Hepatocyte (in vitro differentiated cells): ENCODE results near the gene CLCF1. TPM values are rescaled to one million over a fixed set of nuclear protein-coding genes. Genes with fewer than 3 reads are reported as not detected.

Experiments used
- DNase-seq: peaks from one replicate; pipeline ENCODE4 v3.0.0-alpha.2; 2016; ENCODE audit warnings: low spot score
- H2AFZ ChIP-seq: fragments of 200-600 bp; sonication (generic); 2 replicates; pipeline ENCODE4 v1.6.0; 2016; ENCODE audit warnings: antibody characterized with exemption, mild to moderate bottlenecking
- H3K27ac ChIP-seq: fragments of 200-600 bp; sonication (generic); 2 replicates; pipeline ENCODE4 v1.5.1; 2016; ENCODE audit warnings: mild to moderate bottlenecking
- H3K27me3 ChIP-seq: fragments of 200-600 bp; sonication (generic); 2 replicates; pipeline ENCODE4 v1.6.1; 2016
- H3K36me3 ChIP-seq: fragments of 200-600 bp; sonication (generic); replicated peaks from 2 replicates; pipeline ENCODE4 v1.5.1; 2016; ENCODE audit warnings: low read depth; ENCODE audit not compliant: insufficient read depth
- H3K4me1 ChIP-seq: fragments of 200-600 bp; sonication (generic); 2 replicates; pipeline ENCODE4 v1.5.1; 2016; ENCODE audit warnings: mild to moderate bottlenecking, moderate library complexity; ENCODE audit not compliant: insufficient read depth
- H3K4me2 ChIP-seq: fragments of 200-600 bp; sonication (generic); 2 replicates; pipeline ENCODE4 v1.6.0; 2016
- H3K4me3 ChIP-seq: fragments of 200-600 bp; sonication (generic); 2 replicates; pipeline ENCODE4 v1.5.1; 2016; ENCODE audit warnings: mild to moderate bottlenecking
- H3K79me2 ChIP-seq: fragments of 200-600 bp; sonication (generic); 2 replicates; pipeline ENCODE4 v1.6.0; 2017; ENCODE audit warnings: mild to moderate bottlenecking
- H3K9me2 ChIP-seq: fragments of 200-600 bp; sonication (generic); replicated peaks from 2 replicates; pipeline ENCODE4 v1.6.0; 2017; ENCODE audit warnings: mild to moderate bottlenecking; ENCODE audit not compliant: insufficient read depth
- H3K9me3 ChIP-seq: fragments of 200-600 bp; sonication (generic); 2 replicates; pipeline ENCODE4 v1.5.1; 2016; ENCODE audit warnings: low read depth, mild to moderate bottlenecking
- H4K20me1 ChIP-seq: fragments of 200-600 bp; sonication (generic); 2 replicates; pipeline ENCODE4 v1.6.0; 2016; ENCODE audit warnings: mild to moderate bottlenecking; ENCODE audit not compliant: insufficient read depth, poor library complexity, severe bottlenecking
- CTCF ChIP-seq: fragments of 200-600 bp; sonication (generic); IDR thresholded peaks from 2 replicates; pipeline ENCODE4 v1.5.1; 2016; ENCODE audit warnings: antibody characterized with exemption, mild to moderate bottlenecking; ENCODE audit not compliant: poor library complexity
- EZH2 ChIP-seq: fragments of 200-600 bp; sonication (generic); IDR thresholded peaks from 2 replicates; pipeline ENCODE4 v1.6.1; 2016; ENCODE audit warnings: antibody characterized with exemption, mild to moderate bottlenecking, borderline replicate concordance
- EZH2phosphoT487 ChIP-seq: fragments of 200-600 bp; sonication (generic); IDR thresholded peaks from one replicate; pipeline ENCODE4 v1.6.1; 2018; ENCODE audit warnings: antibody characterized with exemption, mild to moderate bottlenecking, low read depth, moderate library complexity; ENCODE audit not compliant: unreplicated experiment, severe bottlenecking
- WGBS: methylation state at CpG from one replicate; pipeline ENCODE4 v1.1.6; 2016; ENCODE audit warnings: low lambda C conversion rate; ENCODE audit errors: missing lambda C conversion rate; 5-methylcytosine and 5-hydroxymethylcytosine counted together
- polyA plus RNA-seq: library from polyadenylated mRNA; unstranded; fragments of >200 nt; fragmentation: Nextera tagmentation; extraction: Ambion mirVana; gene quantifications from 2 replicates; pipeline ENCODE4 v1.2.1, GENCODE V29; 2016
- total RNA-seq: library from RNA; depleted of rRNA; stranded (reverse); fragments of >200 nt; gene quantifications from 2 replicates; pipeline ENCODE4 v1.2.3, GENCODE V29; 2014

Gene CLCF1
- total and polyA plus RNA-seq, 2 experiments from 2014 or later: 9.4 to 13.2 TPM

GRCh38 chr11:67390947-67391303, 17.5 kb upstream of the CLCF1 start:
- H3K4me2 ChIP-seq: peak overlapping the region; percentile 95
- H3K9me2 ChIP-seq: no peaks in the 10 kb centered on the region
- no peak for DNase-seq
- peaks cover 6% of the 10 kb centered on the region for H3K4me1 ChIP-seq
- peak overlapping the region; percentile 73 for H3K4me3 ChIP-seq
- no peaks in the 10 kb centered on the region for H3K36me3 ChIP-seq
- no peak for TF ChIP-seq CTCF
- no peak for TF ChIP-seq EZH2phosphoT487
- no peak for TF ChIP-seq EZH2
- 12% methylated on average over 15 of the region's 15 CpGs for WGBS
- H4K20me1 ChIP-seq: no peaks in the 10 kb centered on the region
- peak overlapping the region; percentile 96 for H3K27ac ChIP-seq
- no peaks in the 10 kb centered on the region for H3K27me3 ChIP-seq
- peaks cover 21% of the 10 kb centered on the region for H3K79me2 ChIP-seq
- H2AFZ ChIP-seq: peak overlapping the region; percentile 66
- H3K9me3 ChIP-seq: no peaks in the 10 kb centered on the region

GRCh38 chr11:67389477-67389876, 16.1 kb upstream of the CLCF1 start:
- Histone ChIP-seq H4K20me1 (no peaks in the 10 kb centered on the region), H3K4me2 (no peak overlapping the region), H3K79me2 (peaks cover 21% of the 10 kb centered on the region), H3K9me2 (no peaks in the 10 kb centered on the region), H2AFZ (no peak overlapping the region), H3K4me1 (peaks cover 6% of the 10 kb centered on the region), H3K4me3 (no peak overlapping the region), H3K9me3 (no peaks in the 10 kb centered on the region), H3K36me3 (no peaks in the 10 kb centered on the region), H3K27me3 (no peaks in the 10 kb centered on the region), H3K27ac (no peak overlapping the region)
- 56% methylated on average over 6 of the region's 6 CpGs for WGBS
- TF ChIP-seq EZH2: no peak
- TF ChIP-seq CTCF: peak; percentile 48
- TF ChIP-seq EZH2phosphoT487: no peak
- peak; percentile 62 for DNase-seq

GRCh38 chr11:67387518-67387917, 14.1 kb upstream of the CLCF1 start:
- Histone ChIP-seq H3K27ac (no peak overlapping the region), H3K4me3 (no peak overlapping the region), H3K9me2 (no peaks in the 10 kb centered on the region), H3K27me3 (no peaks in the 10 kb centered on the region), H2AFZ (no peak overlapping the region), H3K79me2 (peaks cover 15% of the 10 kb centered on the region), H3K4me1 (peaks cover 6% of the 10 kb centered on the region), H3K4me2 (no peak overlapping the region), H4K20me1 (no peaks in the 10 kb centered on the region), H3K36me3 (no peaks in the 10 kb centered on the region), H3K9me3 (no peaks in the 10 kb centered on the region)
- 70% methylated on average over 6 of the region's 6 CpGs for WGBS
- no peak for DNase-seq
- TF ChIP-seq CTCF (no peak), EZH2phosphoT487 (no peak), EZH2 (no peak)

GRCh38 chr11:67387069-67387468, 13.7 kb upstream of the CLCF1 start:
- Histone ChIP-seq H3K27me3 (no peaks in the 10 kb centered on the region), H3K36me3 (no peaks in the 10 kb centered on the region), H3K79me2 (peaks cover 15% of the 10 kb centered on the region), H3K4me1 (peaks cover 6% of the 10 kb centered on the region), H4K20me1 (no peaks in the 10 kb centered on the region), H3K4me2 (no peak overlapping the region), H2AFZ (no peak overlapping the region), H3K4me3 (no peak overlapping the region), H3K9me2 (no peaks in the 10 kb centered on the region), H3K9me3 (no peaks in the 10 kb centered on the region), H3K27ac (no peak overlapping the region)
- TF ChIP-seq EZH2 (no peak), CTCF (no peak), EZH2phosphoT487 (no peak)
- DNase-seq: no peak
- 41% methylated on average over 9 of the region's 9 CpGs for WGBS
